Measurements from ENCODE around the gene MOB3B.

The MOB3B gene

GRCh38 chr9:27471366-27471765, 58.2 kb downstream of the MOB3B start:
- Histone ChIP-seq H3K4me3 (ENCODE audit: low read length) (no peak overlapping the region), H3K27me3 (ENCODE audit: control insufficient read depth, low read length) (peaks cover 12% of the 10 kb centered on the region), H3K79me2 (ENCODE audit: control insufficient read depth, low read length) (no peaks in the 10 kb centered on the region), H3K4me2 (ENCODE audit: low read length) (no peak overlapping the region), H3K27ac (ENCODE audit: low read depth, low read length) (no peak overlapping the region), H3K9me2 (replicated peaks; ENCODE audit: control insufficient read depth, low read length) (no peaks in the 10 kb centered on the region), H3K4me1 (ENCODE audit: control insufficient read depth, low read length) (no peaks in the 10 kb centered on the region), H3K36me3 (ENCODE audit: control insufficient read depth, low read length) (no peaks in the 10 kb centered on the region), H4K20me1 (ENCODE audit: control insufficient read depth, insufficient read depth, low read depth, low read length) (no peaks in the 10 kb centered on the region), H3F3A (ENCODE audit: control insufficient read depth, insufficient read depth) (no peaks in the 10 kb centered on the region), H3K9me3 (ENCODE audit: control insufficient read depth, insufficient read depth, low read length) (no peaks in the 10 kb centered on the region)
- TF ChIP-seq EZH2phosphoT487 (IDR thresholded peaks at IDR 0.05; ENCODE audit: borderline replicate concordance, low read length) (no peak), CTCF (IDR thresholded peaks at IDR 0.05; ENCODE audit: low read depth, low read length, poor library complexity, severe bottlenecking) (no peak)

GRCh38 chr9:27470291-27470856, 59.2 kb downstream of the MOB3B start:
- Histone ChIP-seq H3K36me3 (ENCODE audit: control insufficient read depth, low read length) (no peaks in the 10 kb centered on the region), H3K27me3 (ENCODE audit: control insufficient read depth, low read length) (peaks cover 5% of the 10 kb centered on the region), H4K20me1 (ENCODE audit: control insufficient read depth, insufficient read depth, low read depth, low read length) (no peaks in the 10 kb centered on the region), H3K9me2 (replicated peaks; ENCODE audit: control insufficient read depth, low read length) (no peaks in the 10 kb centered on the region), H3F3A (ENCODE audit: control insufficient read depth, insufficient read depth) (no peaks in the 10 kb centered on the region), H3K27ac (ENCODE audit: low read depth, low read length) (no peak overlapping the region), H3K4me2 (ENCODE audit: low read length) (no peak overlapping the region), H3K9me3 (ENCODE audit: control insufficient read depth, insufficient read depth, low read length) (no peaks in the 10 kb centered on the region), H3K4me3 (ENCODE audit: low read length) (no peak overlapping the region), H3K79me2 (ENCODE audit: control insufficient read depth, low read length) (no peaks in the 10 kb centered on the region), H3K4me1 (ENCODE audit: control insufficient read depth, low read length) (no peaks in the 10 kb centered on the region)
- TF ChIP-seq EZH2phosphoT487 (IDR thresholded peaks at IDR 0.05; ENCODE audit: borderline replicate concordance, low read length), result no peak
- TF ChIP-seq CTCF (IDR thresholded peaks at IDR 0.05; ENCODE audit: low read depth, low read length, poor library complexity, severe bottlenecking), result no peak

- no peak for TF ChIP-seq CTCF (IDR thresholded peaks at IDR 0.05; ENCODE audit: low read depth, low read length, poor library complexity, severe bottlenecking)
- no peak for TF ChIP-seq EZH2phosphoT487 (IDR thresholded peaks at IDR 0.05; ENCODE audit: borderline replicate concordance, low read length)
Observed at GRCh38 chr9:27469550-27469949, 60.1 kb downstream of the MOB3B start.

More at GRCh38 chr9:27469550-27469949, 60.1 kb downstream of the MOB3B start:
- Histone ChIP-seq H4K20me1 (ENCODE audit: control insufficient read depth, insufficient read depth, low read depth, low read length) (no peaks in the 10 kb centered on the region), H3K4me2 (ENCODE audit: low read length) (no peak overlapping the region), H3K27ac (ENCODE audit: low read depth, low read length) (no peak overlapping the region), H3K79me2 (ENCODE audit: control insufficient read depth, low read length) (no peaks in the 10 kb centered on the region), H3F3A (ENCODE audit: control insufficient read depth, insufficient read depth) (no peaks in the 10 kb centered on the region), H3K36me3 (ENCODE audit: control insufficient read depth, low read length) (no peaks in the 10 kb centered on the region), H3K4me1 (ENCODE audit: control insufficient read depth, low read length) (no peaks in the 10 kb centered on the region), H3K27me3 (ENCODE audit: control insufficient read depth, low read length) (peaks cover 5% of the 10 kb centered on the region), H3K9me3 (ENCODE audit: control insufficient read depth, insufficient read depth, low read length) (no peaks in the 10 kb centered on the region), H3K9me2 (replicated peaks; ENCODE audit: control insufficient read depth, low read length) (no peaks in the 10 kb centered on the region), H3K4me3 (ENCODE audit: low read length) (no peak overlapping the region)
